HG03097 (cell line): ENCODE data around the gene TNFRSF25.

Experiments used
- ATAC-seq: cut with Tn5 transposase; IDR thresholded peaks from one replicate; pipeline ENCODE4 v1.9.1; 2021; ENCODE audit not compliant: unreplicated experiment, low FRiP score

TNFRSF25 gene

GRCh38 chr1:6423321-6423999 is 42.5 kb downstream of the TNFRSF25 start:
- no peak for ATAC-seq

GRCh38 chr1:6421266-6421665 is 44.7 kb downstream of the TNFRSF25 start:
- ATAC-seq = no peak

GRCh38 chr1:6420454-6421042 is 45.4 kb downstream of the TNFRSF25 start:
- no peak for ATAC-seq

GRCh38 chr1:6419804-6420453 is 46.0 kb downstream of the TNFRSF25 start, which contains the start of gene HES2:
HES2 (minus strand) TSS chr1:6419919; CDS start chr1:6419820, 99 bp downstream.
- ATAC-seq = no peak

- ATAC-seq = no peak
These were observed 46.6 kb downstream of the TNFRSF25 start for GRCh38 chr1:6419397-6419803.

- ATAC-seq = no peak
These were observed 47.1 kb downstream of the TNFRSF25 start for GRCh38 chr1:6418668-6419396.

GRCh38 chr1:6417961-6418667 is 47.9 kb downstream of the TNFRSF25 start:
- no peak for ATAC-seq

- ATAC-seq = no peak
These were observed 49.1 kb downstream of the TNFRSF25 start for GRCh38 chr1:6416906-6417305.

GRCh38 chr1:6416295-6416656 is 49.7 kb downstream of the TNFRSF25 start:
- no peak for ATAC-seq

- ATAC-seq = no peak
These were observed 50.9 kb downstream of the TNFRSF25 start for GRCh38 chr1:6414881-6415626.

- ATAC-seq = no peak
These were observed 51.5 kb downstream of the TNFRSF25 start for GRCh38 chr1:6414443-6414844.

- ATAC-seq = no peak
These were observed 53.1 kb downstream of the TNFRSF25 start for GRCh38 chr1:6412896-6413295.
